ENCODE measurements around the gene FOXC2. TPM values are rescaled to one million over a fixed set of nuclear protein-coding genes. Genes with fewer than 3 reads are reported as not detected.

FOXC2 gene
- total RNA-seq, 2 donors from 2014 or later = not detected

DNA sequence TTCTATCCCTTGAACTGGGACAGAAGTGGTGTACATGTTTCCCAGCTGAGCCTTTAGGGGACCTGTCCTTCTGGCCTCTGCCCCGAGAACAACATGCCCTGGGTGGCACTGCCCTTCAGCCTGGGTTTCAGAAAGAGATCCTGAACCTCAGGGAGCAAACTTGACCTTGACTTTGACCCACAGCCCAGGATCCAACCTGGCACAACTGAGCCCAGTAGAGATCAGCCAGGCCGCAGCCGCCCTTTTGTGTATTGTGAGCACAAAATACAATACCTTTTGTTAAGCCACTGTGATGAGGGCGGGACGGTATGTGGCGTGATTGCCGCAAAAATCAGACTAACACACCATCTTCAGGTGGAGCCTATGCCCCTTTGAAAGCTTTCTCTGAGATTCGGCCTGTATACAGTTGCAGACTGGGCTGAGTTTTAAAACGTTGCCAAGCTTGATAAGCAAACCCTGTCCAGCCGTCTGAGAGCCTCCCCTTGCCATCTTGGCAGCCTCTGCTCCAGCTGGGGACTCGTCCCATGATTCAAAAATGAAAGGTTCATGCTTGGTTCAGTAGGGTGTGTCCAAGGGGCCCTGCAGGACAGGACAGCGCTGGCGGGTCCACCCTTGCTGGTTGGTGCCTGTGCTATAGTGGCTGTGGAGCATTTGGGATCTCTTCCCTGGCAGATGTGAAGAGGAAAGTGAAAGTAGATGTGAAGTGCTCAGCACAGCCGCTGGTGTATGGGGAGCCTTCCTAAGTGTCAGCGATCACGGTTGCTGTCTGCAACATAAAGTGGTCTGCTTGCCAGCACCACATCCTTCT, 52.0 kb downstream of the FOXC2 start:
- H3K4me3 Mint-ChIP-seq = no peak overlapping the region
- H3K36me3 Mint-ChIP-seq (ENCODE audit: low read depth) = peaks cover 2% of the 10 kb centered on the region
- DNase-seq = no peak
- H3K27ac Mint-ChIP-seq = no peak overlapping the region
- H3K4me1 Mint-ChIP-seq = peaks cover 3% of the 10 kb centered on the region
- peaks cover 31% of the 10 kb centered on the region for H3K27me3 Mint-ChIP-seq
- no peak for ATAC-seq
- no peaks in the 10 kb centered on the region for H3K9me3 ChIP-seq (ENCODE audit: control insufficient read depth, low read length, poor library complexity, severe bottlenecking)

Other genes starting within 250 kb of the FOXC2 start
- not detected for gene FOXF1, start 56.3 kb upstream of the FOXC2 start, total RNA-seq
- gene MTHFSD, start 11.6 kb upstream of the FOXC2 start, total RNA-seq = 10 to 100 TPM; 10.8 to 13.1 TPM
- under 1 TPM in 1 of 2 donors, not detected in 1; 0.13 TPM for gene FOXL1, start 11.7 kb downstream of the FOXC2 start, total RNA-seq

Data from T-helper 17 cell (primary cell).